Testis (tissue), 3 donors: Measurements from ENCODE around the gene PGF. TPM values are rescaled to one million over a fixed set of nuclear protein-coding genes. Genes with fewer than 3 reads are reported as not detected.
"Not testable (repeated sequence)": the region's sequence is repeated elsewhere in the genome, so short reads cannot be mapped to it uniquely, and the experiment has no call there.

Experiments used
- DNase-seq: peaks from one replicate; pipeline ENCODE4 v3.0.0-alpha.2; 2019
- H3K27ac ChIP-seq, 2 donors: fragments of 200-600 bp; sonication (generic); one replicate each; pipeline ENCODE4 v1.5.1; 2019
- H3K27me3 ChIP-seq: fragments of 200-600 bp; sonication (generic); one replicate; pipeline ENCODE4 v1.5.1; 2019
- H3K36me3 ChIP-seq: fragments of 200-600 bp; sonication (generic); one replicate; pipeline ENCODE4 v1.5.1; 2017; ENCODE audit warnings: low read depth; ENCODE audit errors: missing control alignments
- H3K4me1 ChIP-seq: fragments of 200-600 bp; sonication (generic); one replicate; pipeline ENCODE4 v1.5.1; 2019
- H3K4me3 ChIP-seq, 2 donors: fragments of 200-600 bp; sonication (generic); one replicate each; pipeline ENCODE4 v1.5.1; 2017 to 2019
- H3K9me3 ChIP-seq: fragments of 200-600 bp; sonication (generic); one replicate; pipeline ENCODE4 v1.5.1; 2017
- CTCF ChIP-seq, 3 experiments: fragments of 450-650 bp in 2 of 3; fragments of 200-600 bp in 1 of 3; sonication (generic) in 1 of 3; IDR thresholded peaks; one replicate each; pipeline ENCODE4 v1.5.1; 2016 to 2019; ENCODE audit warnings: antibody characterized with exemption in 3 of 3, mild to moderate bottlenecking in 2 of 3, moderate library complexity in 1 of 3
- POLR2A ChIP-seq: fragments of 450-650 bp; IDR thresholded peaks from one replicate; pipeline ENCODE4 v1.6.1; 2017; ENCODE audit warnings: antibody characterized with exemption, mild to moderate bottlenecking, moderate library complexity
- WGBS, 2 donors: methylation state at CpG; one replicate each; pipeline ENCODE4 v1.1.5; 2018; 5-methylcytosine and 5-hydroxymethylcytosine counted together
- intact Hi-C: fragments of 100-400 bp; cut with DNase I; formaldehyde crosslinking; loops from one replicate; pipeline ENCODE4 v1.15.1; 2023; ENCODE audit warnings: low total_unique reads
- polyA plus RNA-seq: library from polyadenylated mRNA; stranded (reverse); fragments of 350-450 nt; fragmentation: Illumina TruSeq; extraction: RNeasy Lipid Tissue Mini Kit (QIAGEN cat#74804); gene quantifications from one replicate; pipeline ENCODE4 v1.2.3, GENCODE V29; 2014; ENCODE audit warnings: low read depth, low replicate concordance; ENCODE audit not compliant: insufficient read depth
- total RNA-seq, 2 donors: library from RNA; depleted of rRNA; stranded (reverse); fragments of >200 nt; gene quantifications; one replicate each; pipeline ENCODE4 v1.2.3, GENCODE V29; 2016

Gene PGF
- total and polyA plus RNA-seq, 3 donors from 2014 or later = 5.4 to 11.5 (median 6.5) TPM

- no peaks in the 10 kb centered on the region for H3K9me3 ChIP-seq
- peaks cover 10% of the 10 kb centered on the region for H3K4me1 ChIP-seq
- no peaks in the 10 kb centered on the region for H3K27me3 ChIP-seq
- intact Hi-C loops = no loop called here
- no peaks in the 10 kb centered on the region for H3K36me3 ChIP-seq
- no peak for DNase-seq
- no peak for TF ChIP-seq POLR2A
- WGBS, 2 donors = 84 to 88% methylated on average over 2 of the region's 2 CpGs
- H3K27ac ChIP-seq = no peak overlapping the region
- H3K4me3 ChIP-seq = no peak overlapping the region
Measured at GRCh38 chr14:75001261-75001660, 45.9 kb upstream of the PGF start.

GRCh38 chr14:74995781-74996180 lies 40.4 kb upstream of the PGF start:
- intact Hi-C loops, H3K4me1 ChIP-seq: not testable (repeated sequence)
- 68 to 78% methylated on average over 4 to 6 of the region's 7 CpGs for WGBS, 2 donors

GRCh38 chr14:74994182-74994581 lies 38.8 kb upstream of the PGF start:
- H3K4me1 ChIP-seq, H3K36me3 ChIP-seq, H3K27ac ChIP-seq, H3K4me3 ChIP-seq, intact Hi-C loops, H3K27me3 ChIP-seq, H3K9me3 ChIP-seq, DNase-seq: not testable (repeated sequence)
- 95% methylated on average over 11 to 25 of the region's 28 CpGs for WGBS, 2 donors

More at GRCh38 chr14:74995781-74996180, 40.4 kb upstream of the PGF start:
- not testable (repeated sequence) for H3K9me3 ChIP-seq, H3K36me3 ChIP-seq, H3K27me3 ChIP-seq, DNase-seq, H3K27ac ChIP-seq, H3K4me3 ChIP-seq

GRCh38 chr14:74988993-74989392 lies 33.6 kb upstream of the PGF start:
- no peak for DNase-seq
- no peak overlapping the region for H3K4me3 ChIP-seq
- intact Hi-C loops = no loop called here
- no peak overlapping the region for H3K27ac ChIP-seq
- H3K36me3 ChIP-seq = no peaks in the 10 kb centered on the region
- H3K4me1 ChIP-seq = no peaks in the 10 kb centered on the region
- no peaks in the 10 kb centered on the region for H3K27me3 ChIP-seq
- no peak for TF ChIP-seq CTCF (IDR thresholded peaks at IDR 0.05)
- TF ChIP-seq POLR2A = no peak
- 81 to 88% methylated on average over 1 of the region's 1 CpG for WGBS, 2 donors
- no peaks in the 10 kb centered on the region for H3K9me3 ChIP-seq

- H3K27ac ChIP-seq = no peak overlapping the region
- TF ChIP-seq CTCF (IDR thresholded peaks at IDR 0.05) = no peak
- no peak for TF ChIP-seq POLR2A
- DNase-seq = no peak
- no peak overlapping the region for H3K4me3 ChIP-seq
- no peaks in the 10 kb centered on the region for H3K4me1 ChIP-seq
- intact Hi-C loops = no loop called here
- H3K27me3 ChIP-seq = no peaks in the 10 kb centered on the region
- no peaks in the 10 kb centered on the region for H3K9me3 ChIP-seq
- H3K36me3 ChIP-seq = no peaks in the 10 kb centered on the region
- 85 to 88% methylated on average over 4 of the region's 4 CpGs for WGBS, 2 donors
Measured at GRCh38 chr14:74988131-74988530, 32.7 kb upstream of the PGF start.

GRCh38 chr14:74985806-74986205 lies 30.4 kb upstream of the PGF start:
- no peak for TF ChIP-seq POLR2A
- no peak for TF ChIP-seq CTCF (IDR thresholded peaks at IDR 0.05)
- H3K27me3 ChIP-seq = no peaks in the 10 kb centered on the region
- peak; percentile 9 for DNase-seq
- H3K4me1 ChIP-seq = no peaks in the 10 kb centered on the region
- WGBS, 2 donors = 81 to 83% methylated on average over 6 of the region's 6 CpGs
- no peaks in the 10 kb centered on the region for H3K9me3 ChIP-seq
- intact Hi-C loops = no loop called here
- no peak overlapping the region for H3K4me3 ChIP-seq
- H3K36me3 ChIP-seq = no peaks in the 10 kb centered on the region
- H3K27ac ChIP-seq = no peak overlapping the region
